Raji (cell line): Measurements from ENCODE around the gene EFHC1.

ENCODE experiments used
- POLR2A ChIP-seq: IDR thresholded peaks from 2 replicates; pipeline ENCODE4 v1.6.1; 2011; ENCODE audit warnings: low read depth, low read length, control low read depth; ENCODE audit not compliant: insufficient read depth

Gene EFHC1

GRCh38 chr6:52482903-52483670 lies 62.9 kb downstream of the EFHC1 start:
- no peak for TF ChIP-seq POLR2A

- TF ChIP-seq POLR2A = no peak
Observed at GRCh38 chr6:52483671-52484003, 63.5 kb downstream of the EFHC1 start.

- TF ChIP-seq POLR2A = no peak
Observed at GRCh38 chr6:52489881-52490280, 69.7 kb downstream of the EFHC1 start.

GRCh38 chr6:52491203-52492069 lies 71.3 kb downstream of the EFHC1 start:
- TF ChIP-seq POLR2A = no peak

- TF ChIP-seq POLR2A = no peak
Observed at GRCh38 chr6:52493669-52494068, 73.5 kb downstream of the EFHC1 start.

- TF ChIP-seq POLR2A = no peak
Observed at GRCh38 chr6:52494298-52495072, 74.3 kb downstream of the EFHC1 start.

GRCh38 chr6:52495922-52496321 lies 75.8 kb downstream of the EFHC1 start:
- no peak for TF ChIP-seq POLR2A

GRCh38 chr6:52496631-52497030 lies 76.5 kb downstream of the EFHC1 start:
- TF ChIP-seq POLR2A = no peak

GRCh38 chr6:52497652-52498408 lies 77.7 kb downstream of the EFHC1 start:
- no peak for TF ChIP-seq POLR2A

- no peak for TF ChIP-seq POLR2A
Observed at GRCh38 chr6:52498538-52499017, 78.4 kb downstream of the EFHC1 start.

- TF ChIP-seq POLR2A = no peak
Observed at GRCh38 chr6:52499026-52499425, 78.9 kb downstream of the EFHC1 start.

GRCh38 chr6:52499681-52500236 lies 79.6 kb downstream of the EFHC1 start:
- no peak for TF ChIP-seq POLR2A

GRCh38 chr6:52500238-52501129 lies 80.3 kb downstream of the EFHC1 start:
- no peak for TF ChIP-seq POLR2A
